Panc1 (cell line): ENCODE results near the gene UGT1A10.

ENCODE experiments used
- CTCF ChIP-seq: fragments of 450-650 bp; IDR thresholded peaks from 2 replicates; pipeline ENCODE4 v1.5.1; 2017; ENCODE audit warnings: mild to moderate bottlenecking
- POLR2AphosphoS5 ChIP-seq: IDR thresholded peaks from 2 replicates; pipeline ENCODE4 v1.6.1; 2012; ENCODE audit warnings: mild to moderate bottlenecking, low read depth, low read length, moderate library complexity
- REST ChIP-seq, 2 experiments: IDR thresholded peaks; 2 replicates each; pipeline ENCODE4 v1.6.1; 2011 to 2012; ENCODE audit warnings: low read depth in 2 of 2, control low read depth in 1 of 2, low read length in 1 of 2, mild to moderate bottlenecking in 1 of 2, moderate library complexity in 1 of 2; ENCODE audit not compliant: insufficient read depth in 1 of 2
- SIN3A ChIP-seq: IDR thresholded peaks from 2 replicates; pipeline ENCODE4 v1.6.1; 2012; ENCODE audit warnings: low read depth, mild to moderate bottlenecking, low read length, moderate library complexity, borderline replicate concordance; ENCODE audit not compliant: insufficient read depth
- TCF7L2 ChIP-seq: IDR thresholded peaks from 2 replicates; pipeline ENCODE4 v1.6.1; 2011; ENCODE audit warnings: mild to moderate bottlenecking, low read depth, low read length, inconsistent platforms

GRCh38 chr2:233686928-233687327 lies 50.7 kb downstream of the UGT1A10 start:
- TF ChIP-seq CTCF, result no peak
- TF ChIP-seq POLR2AphosphoS5, result no peak
- TF ChIP-seq SIN3A, result no peak
- no peak for TF ChIP-seq REST (IDR thresholded peaks at IDR 0.05; ENCODE audit: insufficient read depth in 1 of 2, low read depth in 2 of 2, low read length in 1 of 2)
- no peak for TF ChIP-seq TCF7L2
